ENCODE measurements around the gene ZNF292.
A peak's percentile ranks its signal among the peaks of the same experiment; 100 is the strongest.
"Not testable (repeated sequence)": the region's sequence is repeated elsewhere in the genome, so short reads cannot be mapped to it uniquely, and the experiment has no call there.

ZNF292 gene

GRCh38 chr6:87197547-87197946 is 42.2 kb downstream of the ZNF292 start:
- DNase-seq (ENCODE audit: insufficient read length), result no peak
- TF ChIP-seq POLR2AphosphoS5 (IDR thresholded peaks at IDR 0.05; ENCODE audit: low read depth, low read length) (no peak), POLR2A (IDR thresholded peaks at IDR 0.05; ENCODE audit: low read depth, low read length) (no peak), TAF1 (IDR thresholded peaks at IDR 0.05; ENCODE audit: borderline replicate concordance, low read depth, low read length) (no peak)
- FAIRE-seq, result no peak

GRCh38 chr6:87198022-87198810 is 42.9 kb downstream of the ZNF292 start:
- DNase-seq (ENCODE audit: insufficient read length); FAIRE-seq: not testable (repeated sequence)

- TF ChIP-seq TAF1 (IDR thresholded peaks at IDR 0.05; ENCODE audit: borderline replicate concordance, low read depth, low read length), result no peak
- TF ChIP-seq POLR2A (IDR thresholded peaks at IDR 0.05; ENCODE audit: low read depth, low read length), result no peak
- TF ChIP-seq POLR2AphosphoS5 (IDR thresholded peaks at IDR 0.05; ENCODE audit: low read depth, low read length), result no peak
- DNase-seq (ENCODE audit: insufficient read length) (no peak), FAIRE-seq (peak; percentile 9)
These were observed 44.4 kb downstream of the ZNF292 start for GRCh38 chr6:87199787-87200186.

- DNase-seq (ENCODE audit: insufficient read length) (no peak), FAIRE-seq (no peak)
- TF ChIP-seq POLR2A (IDR thresholded peaks at IDR 0.05; ENCODE audit: low read depth, low read length) (no peak), TAF1 (IDR thresholded peaks at IDR 0.05; ENCODE audit: borderline replicate concordance, low read depth, low read length) (no peak), POLR2AphosphoS5 (IDR thresholded peaks at IDR 0.05; ENCODE audit: low read depth, low read length) (no peak)
These were observed 45.3 kb downstream of the ZNF292 start for GRCh38 chr6:87200469-87201175.

- TF ChIP-seq TAF1 (IDR thresholded peaks at IDR 0.05; ENCODE audit: borderline replicate concordance, low read depth, low read length), result no peak
- no peak for TF ChIP-seq POLR2AphosphoS5 (IDR thresholded peaks at IDR 0.05; ENCODE audit: low read depth, low read length)
- no peak for TF ChIP-seq POLR2A (IDR thresholded peaks at IDR 0.05; ENCODE audit: low read depth, low read length)
- no peak for FAIRE-seq
- no peak for DNase-seq (ENCODE audit: insufficient read length)
These were observed 48.2 kb downstream of the ZNF292 start for GRCh38 chr6:87203448-87204023.

GRCh38 chr6:87209812-87210211 is 54.4 kb downstream of the ZNF292 start:
- DNase-seq (ENCODE audit: insufficient read length) (no peak), FAIRE-seq (no peak)
- TF ChIP-seq POLR2AphosphoS5 (IDR thresholded peaks at IDR 0.05; ENCODE audit: low read depth, low read length), result no peak
- no peak for TF ChIP-seq TAF1 (IDR thresholded peaks at IDR 0.05; ENCODE audit: borderline replicate concordance, low read depth, low read length)
- no peak for TF ChIP-seq POLR2A (IDR thresholded peaks at IDR 0.05; ENCODE audit: low read depth, low read length)

GRCh38 chr6:87210979-87211378 is 55.6 kb downstream of the ZNF292 start:
- no peak for DNase-seq (ENCODE audit: insufficient read length)
- TF ChIP-seq TAF1 (IDR thresholded peaks at IDR 0.05; ENCODE audit: borderline replicate concordance, low read depth, low read length), result no peak
- TF ChIP-seq POLR2AphosphoS5 (IDR thresholded peaks at IDR 0.05; ENCODE audit: low read depth, low read length), result no peak
- TF ChIP-seq POLR2A (IDR thresholded peaks at IDR 0.05; ENCODE audit: low read depth, low read length), result no peak
- FAIRE-seq, result peak; percentile 73

GRCh38 chr6:87212596-87212995 is 57.2 kb downstream of the ZNF292 start:
- TF ChIP-seq POLR2A (IDR thresholded peaks at IDR 0.05; ENCODE audit: low read depth, low read length) (no peak), TAF1 (IDR thresholded peaks at IDR 0.05; ENCODE audit: borderline replicate concordance, low read depth, low read length) (no peak), POLR2AphosphoS5 (IDR thresholded peaks at IDR 0.05; ENCODE audit: low read depth, low read length) (no peak)
- FAIRE-seq (no peak), DNase-seq (ENCODE audit: insufficient read length) (no peak)

GRCh38 chr6:87213364-87213763 is 58.0 kb downstream of the ZNF292 start:
- no peak for DNase-seq (ENCODE audit: insufficient read length)
- TF ChIP-seq POLR2AphosphoS5 (IDR thresholded peaks at IDR 0.05; ENCODE audit: low read depth, low read length) (no peak), POLR2A (IDR thresholded peaks at IDR 0.05; ENCODE audit: low read depth, low read length) (no peak), TAF1 (IDR thresholded peaks at IDR 0.05; ENCODE audit: borderline replicate concordance, low read depth, low read length) (no peak)
- peak; percentile 5 for FAIRE-seq

- no peak for FAIRE-seq
- TF ChIP-seq POLR2AphosphoS5 (IDR thresholded peaks at IDR 0.05; ENCODE audit: low read depth, low read length) (no peak), POLR2A (IDR thresholded peaks at IDR 0.05; ENCODE audit: low read depth, low read length) (no peak), TAF1 (IDR thresholded peaks at IDR 0.05; ENCODE audit: borderline replicate concordance, low read depth, low read length) (no peak)
These were observed 59.5 kb downstream of the ZNF292 start for GRCh38 chr6:87214831-87215230.

GRCh38 chr6:87220997-87221396 is 65.6 kb downstream of the ZNF292 start:
- FAIRE-seq (no peak), DNase-seq (ENCODE audit: insufficient read length) (no peak)
- TF ChIP-seq TAF1 (IDR thresholded peaks at IDR 0.05; ENCODE audit: borderline replicate concordance, low read depth, low read length) (no peak), POLR2AphosphoS5 (IDR thresholded peaks at IDR 0.05; ENCODE audit: low read depth, low read length) (no peak), POLR2A (IDR thresholded peaks at IDR 0.05; ENCODE audit: low read depth, low read length) (no peak)

More at GRCh38 chr6:87214831-87215230, 59.5 kb downstream of the ZNF292 start:
- no peak for DNase-seq (ENCODE audit: insufficient read length)

- TF ChIP-seq POLR2A (IDR thresholded peaks at IDR 0.05; ENCODE audit: low read depth, low read length) (no peak), TAF1 (IDR thresholded peaks at IDR 0.05; ENCODE audit: borderline replicate concordance, low read depth, low read length) (no peak), POLR2AphosphoS5 (IDR thresholded peaks at IDR 0.05; ENCODE audit: low read depth, low read length) (no peak)
- DNase-seq (ENCODE audit: insufficient read length), result no peak
- FAIRE-seq, result no peak
These were observed 67.3 kb downstream of the ZNF292 start for GRCh38 chr6:87222676-87223075.

Data from GM12892 (cell line).